ENCODE measurements around the gene FAM219B. TPM values are rescaled to one million over a fixed set of nuclear protein-coding genes. Genes with fewer than 3 reads are reported as not detected.
A peak's percentile ranks its signal among the peaks of the same experiment; 100 is the strongest.

FAM219B gene
- total RNA-seq, 1 experiment from 2014 or later: 41.8 TPM

GRCh38 chr15:74856537-74856936 lies 50.1 kb downstream of the FAM219B start:
- no peak for DNase-seq
- H4K20me1 ChIP-seq (ENCODE audit: insufficient read depth): peaks cover 25% of the 10 kb centered on the region; the same call in 1 of the 2 replicates
- intact Hi-C loops (cut with micrococcal nuclease; ENCODE audit: unreplicated experiment): loop anchor here (5.0 kb wide), 1 partner anchor 41 kb away; no protein-coding TSS in a partner anchor
- H3K4me2 ChIP-seq: peak overlapping the region; percentile 55
- peaks cover 21% of the 10 kb centered on the region for H3K4me1 ChIP-seq (replicated peaks; ENCODE audit: insufficient read depth)
- H3K27me3 ChIP-seq (ENCODE audit: insufficient read depth, low read depth): no peaks in the 10 kb centered on the region
- BruUV-seq (replicated peaks): no TSS peak
- H3K36me3 ChIP-seq (ENCODE audit: low read depth): peaks cover 3% of the 10 kb centered on the region; the same call in 1 of the 2 replicates
- H3K9me2 ChIP-seq (ENCODE audit: insufficient read depth): no peaks in the 10 kb centered on the region
- H3K4me3 ChIP-seq: no peak overlapping the region
- H2AFZ ChIP-seq: no peak overlapping the region
- POLR2A ChIA-PET (ENCODE audit: unreplicated experiment): interaction anchor here (0.6 to 0.7 kb wide), 3 partner anchors 10 to 867 kb away, joined by 3 to 11 read pairs (median 3); partner anchors contain the start of gene CPLX3
- peaks cover 19% of the 10 kb centered on the region for H3K79me2 ChIP-seq (ENCODE audit: low read depth)
- peak overlapping the region; percentile 49 for H3K27ac ChIP-seq
- TF ChIP-seq CTCF (conservative IDR thresholded peaks at IDR 0.05) (no peak), EZH2 (IDR thresholded peaks at IDR 0.05; ENCODE audit: low read depth) (no peak)
- CTCF ChIA-PET: interaction anchor here (1.9 kb wide), 1 partner anchor 45 kb away, joined by 9 read pairs; no protein-coding TSS in a partner anchor
- peaks cover 17% of the 10 kb centered on the region; the same call in 1 of the 2 replicates for H3F3A ChIP-seq (ENCODE audit: insufficient read depth, low read depth)
- H3K9me3 ChIP-seq (ENCODE audit: insufficient read depth, low read depth): no peaks in the 10 kb centered on the region

GRCh38 chr15:74855857-74856256 lies 50.8 kb downstream of the FAM219B start:
- DNase-seq: no peak
- POLR2A ChIA-PET (ENCODE audit: unreplicated experiment): no interaction called here
- Histone ChIP-seq H2AFZ (no peak overlapping the region), H3K4me2 (no peak overlapping the region), H3K9me3 (ENCODE audit: insufficient read depth, low read depth) (no peaks in the 10 kb centered on the region), H3K36me3 (ENCODE audit: low read depth) (peaks cover 3% of the 10 kb centered on the region; the same call in 1 of the 2 replicates), H3K79me2 (ENCODE audit: low read depth) (peaks cover 14% of the 10 kb centered on the region), H3K9me2 (ENCODE audit: insufficient read depth) (no peaks in the 10 kb centered on the region), H3K27ac (no peak overlapping the region), H3K4me3 (no peak overlapping the region), H3K4me1 (replicated peaks; ENCODE audit: insufficient read depth) (peaks cover 21% of the 10 kb centered on the region), H3F3A (ENCODE audit: insufficient read depth, low read depth) (peaks cover 17% of the 10 kb centered on the region; the same call in 1 of the 2 replicates), H3K27me3 (ENCODE audit: insufficient read depth, low read depth) (no peaks in the 10 kb centered on the region), H4K20me1 (ENCODE audit: insufficient read depth) (peaks cover 21% of the 10 kb centered on the region; the same call in 1 of the 2 replicates)
- CTCF ChIA-PET: interaction anchor here (0.6 to 0.7 kb wide), 3 partner anchors 8 to 176 kb away, joined by 4 to 15 read pairs (median 4); no protein-coding TSS in a partner anchor
- no TSS peak for BruUV-seq (replicated peaks)
- intact Hi-C loops (cut with micrococcal nuclease; ENCODE audit: unreplicated experiment): loop anchor here (5.0 kb wide), 1 partner anchor 41 kb away; no protein-coding TSS in a partner anchor
- TF ChIP-seq EZH2 (IDR thresholded peaks at IDR 0.05; ENCODE audit: low read depth) (no peak), CTCF (conservative IDR thresholded peaks at IDR 0.05) (no peak)

- TF ChIP-seq EZH2 (IDR thresholded peaks at IDR 0.05; ENCODE audit: low read depth) (no peak), CTCF (conservative IDR thresholded peaks at IDR 0.05) (no peak)
Observed at GRCh38 chr15:74854453-74855022, 52.1 kb downstream of the FAM219B start.

More at GRCh38 chr15:74854453-74855022, 52.1 kb downstream of the FAM219B start:
- Histone ChIP-seq H3K27me3 (ENCODE audit: insufficient read depth, low read depth) (no peaks in the 10 kb centered on the region), H3K9me3 (ENCODE audit: insufficient read depth, low read depth) (no peaks in the 10 kb centered on the region), H2AFZ (no peak overlapping the region), H3K79me2 (ENCODE audit: low read depth) (peaks cover 10% of the 10 kb centered on the region), H3K27ac (no peak overlapping the region), H3F3A (ENCODE audit: insufficient read depth, low read depth) (peaks cover 17% of the 10 kb centered on the region; the same call in 1 of the 2 replicates), H3K4me2 (no peak overlapping the region), H3K9me2 (ENCODE audit: insufficient read depth) (no peaks in the 10 kb centered on the region), H4K20me1 (ENCODE audit: insufficient read depth) (peaks cover 21% of the 10 kb centered on the region; the same call in 1 of the 2 replicates), H3K4me3 (no peak overlapping the region), H3K4me1 (replicated peaks; ENCODE audit: insufficient read depth) (peaks cover 21% of the 10 kb centered on the region), H3K36me3 (ENCODE audit: low read depth) (peaks cover 3% of the 10 kb centered on the region; the same call in 1 of the 2 replicates)
- ChIA-PET POLR2A (ENCODE audit: unreplicated experiment) (no interaction called here), CTCF (no interaction called here)
- DNase-seq: no peak
- no TSS peak for BruUV-seq (replicated peaks)
- intact Hi-C loops (cut with micrococcal nuclease; ENCODE audit: unreplicated experiment): loop anchor here (5.0 kb wide), 1 partner anchor 43 kb away; no protein-coding TSS in a partner anchor
